GM12872 (cell line): ENCODE data around the gene ADRA2A.

Source experiments
- TF ChIP-seq, protein P1 (sequence below): IDR thresholded peaks from 3 replicates; pipeline ENCODE4 v1.5.1; 2011; ENCODE audit warnings: low read depth, mild to moderate bottlenecking, low read length, moderate library complexity; ENCODE audit not compliant: insufficient read depth

ADRA2A gene

GRCh38 chr10:111118758-111119157 is 41.9 kb downstream of the ADRA2A start:
- TF ChIP-seq, protein P1, sequence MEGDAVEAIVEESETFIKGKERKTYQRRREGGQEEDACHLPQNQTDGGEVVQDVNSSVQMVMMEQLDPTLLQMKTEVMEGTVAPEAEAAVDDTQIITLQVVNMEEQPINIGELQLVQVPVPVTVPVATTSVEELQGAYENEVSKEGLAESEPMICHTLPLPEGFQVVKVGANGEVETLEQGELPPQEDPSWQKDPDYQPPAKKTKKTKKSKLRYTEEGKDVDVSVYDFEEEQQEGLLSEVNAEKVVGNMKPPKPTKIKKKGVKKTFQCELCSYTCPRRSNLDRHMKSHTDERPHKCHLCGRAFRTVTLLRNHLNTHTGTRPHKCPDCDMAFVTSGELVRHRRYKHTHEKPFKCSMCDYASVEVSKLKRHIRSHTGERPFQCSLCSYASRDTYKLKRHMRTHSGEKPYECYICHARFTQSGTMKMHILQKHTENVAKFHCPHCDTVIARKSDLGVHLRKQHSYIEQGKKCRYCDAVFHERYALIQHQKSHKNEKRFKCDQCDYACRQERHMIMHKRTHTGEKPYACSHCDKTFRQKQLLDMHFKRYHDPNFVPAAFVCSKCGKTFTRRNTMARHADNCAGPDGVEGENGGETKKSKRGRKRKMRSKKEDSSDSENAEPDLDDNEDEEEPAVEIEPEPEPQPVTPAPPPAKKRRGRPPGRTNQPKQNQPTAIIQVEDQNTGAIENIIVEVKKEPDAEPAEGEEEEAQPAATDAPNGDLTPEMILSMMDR = no peak

- TF ChIP-seq, protein P1 = no peak
Observed at GRCh38 chr10:111119637-111120036, 42.8 kb downstream of the ADRA2A start.

GRCh38 chr10:111122127-111122526 is 45.3 kb downstream of the ADRA2A start:
- TF ChIP-seq, protein P1 = no peak

- TF ChIP-seq, protein P1 = no peak
Observed at GRCh38 chr10:111123883-111124282, 47.1 kb downstream of the ADRA2A start.

- TF ChIP-seq, protein P1 = no peak
Observed at GRCh38 chr10:111125102-111125501, 48.3 kb downstream of the ADRA2A start.

DNA sequence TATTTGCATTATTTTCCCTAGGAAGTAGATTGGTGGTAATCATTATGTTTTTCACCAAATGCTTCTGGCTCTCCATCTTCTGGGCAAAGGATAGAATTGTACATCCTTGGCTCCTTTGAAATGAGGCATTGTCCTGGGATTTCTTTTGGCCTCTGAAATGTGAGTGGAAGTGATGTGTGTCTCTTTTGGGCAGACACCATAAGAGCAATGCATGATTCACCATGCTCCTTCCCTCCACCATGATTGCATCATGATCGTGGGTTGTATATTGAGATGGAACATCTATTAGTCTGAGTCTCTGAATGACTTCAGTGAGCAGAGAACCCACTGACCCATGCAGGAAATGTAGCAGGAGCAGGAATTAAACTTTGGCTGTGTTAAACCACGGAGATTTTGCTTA is 49.2 kb downstream of the ADRA2A start:
- TF ChIP-seq, protein P1 = no peak

- TF ChIP-seq, protein P1 = no peak
Observed at GRCh38 chr10:111127081-111127848, 50.4 kb downstream of the ADRA2A start.
